Measurements from ENCODE around the gene HINT2.

The HINT2 gene

GRCh38 chr9:35859990-35860339 lies 45.1 kb upstream of the HINT2 start:
- H3K4me3 ChIP-seq (ENCODE audit: low read length), result no peak overlapping the region
- H3K27me3 ChIP-seq (ENCODE audit: low read depth, low read length), result no peaks in the 10 kb centered on the region
- H3K4me2 ChIP-seq (ENCODE audit: low read length), result no peak overlapping the region
- H4K20me1 ChIP-seq (ENCODE audit: insufficient read depth, low read length), result no peaks in the 10 kb centered on the region
- no peak overlapping the region for H2AFZ ChIP-seq (ENCODE audit: low read depth, low read length)
- no peak overlapping the region for H3K9ac ChIP-seq (ENCODE audit: low read length)
- no peaks in the 10 kb centered on the region for H3K4me1 ChIP-seq (ENCODE audit: low read length)
- no peak for TF ChIP-seq EZH2phosphoT487 (IDR thresholded peaks at IDR 0.05; ENCODE audit: low read depth)
- TF ChIP-seq CTCF (IDR thresholded peaks at IDR 0.05; ENCODE audit: low read depth, low read length), result no peak
- no peaks in the 10 kb centered on the region for H3K79me2 ChIP-seq (ENCODE audit: low read length)
- H3K27ac ChIP-seq (ENCODE audit: low read length), result no peak overlapping the region
- no peaks in the 10 kb centered on the region for H3K9me3 ChIP-seq (ENCODE audit: insufficient read depth, low read length)
- H3K36me3 ChIP-seq (replicated peaks; ENCODE audit: low read depth, low read length), result no peaks in the 10 kb centered on the region

- Histone ChIP-seq H3K79me2 (ENCODE audit: low read length) (no peaks in the 10 kb centered on the region), H3K9me3 (ENCODE audit: insufficient read depth, low read length) (no peaks in the 10 kb centered on the region), H3K4me3 (ENCODE audit: low read length) (no peak overlapping the region), H3K4me1 (ENCODE audit: low read length) (no peaks in the 10 kb centered on the region), H3K4me2 (ENCODE audit: low read length) (no peak overlapping the region), H3K27me3 (ENCODE audit: low read depth, low read length) (no peaks in the 10 kb centered on the region), H4K20me1 (ENCODE audit: insufficient read depth, low read length) (no peaks in the 10 kb centered on the region), H3K36me3 (replicated peaks; ENCODE audit: low read depth, low read length) (no peaks in the 10 kb centered on the region), H2AFZ (ENCODE audit: low read depth, low read length) (no peak overlapping the region), H3K27ac (ENCODE audit: low read length) (no peak overlapping the region), H3K9ac (ENCODE audit: low read length) (no peak overlapping the region)
- TF ChIP-seq CTCF (IDR thresholded peaks at IDR 0.05; ENCODE audit: low read depth, low read length) (no peak), EZH2phosphoT487 (IDR thresholded peaks at IDR 0.05; ENCODE audit: low read depth) (no peak)
Measured at GRCh38 chr9:35859310-35859989, 44.6 kb upstream of the HINT2 start.

GRCh38 chr9:35858458-35858857 lies 43.6 kb upstream of the HINT2 start:
- Histone ChIP-seq H3K4me1 (ENCODE audit: low read length) (no peaks in the 10 kb centered on the region), H3K27ac (ENCODE audit: low read length) (no peak overlapping the region), H3K4me3 (ENCODE audit: low read length) (no peak overlapping the region), H3K27me3 (ENCODE audit: low read depth, low read length) (no peaks in the 10 kb centered on the region), H3K36me3 (replicated peaks; ENCODE audit: low read depth, low read length) (no peaks in the 10 kb centered on the region), H3K79me2 (ENCODE audit: low read length) (no peaks in the 10 kb centered on the region), H4K20me1 (ENCODE audit: insufficient read depth, low read length) (no peaks in the 10 kb centered on the region), H3K4me2 (ENCODE audit: low read length) (no peak overlapping the region), H3K9ac (ENCODE audit: low read length) (no peak overlapping the region), H3K9me3 (ENCODE audit: insufficient read depth, low read length) (no peaks in the 10 kb centered on the region), H2AFZ (ENCODE audit: low read depth, low read length) (no peak overlapping the region)
- TF ChIP-seq EZH2phosphoT487 (IDR thresholded peaks at IDR 0.05; ENCODE audit: low read depth), result no peak
- TF ChIP-seq CTCF (IDR thresholded peaks at IDR 0.05; ENCODE audit: low read depth, low read length), result no peak

GRCh38 chr9:35856882-35857281 lies 42.0 kb upstream of the HINT2 start:
- no peaks in the 10 kb centered on the region for H3K27me3 ChIP-seq (ENCODE audit: low read depth, low read length)
- H4K20me1 ChIP-seq (ENCODE audit: insufficient read depth, low read length), result no peaks in the 10 kb centered on the region
- H3K36me3 ChIP-seq (replicated peaks; ENCODE audit: low read depth, low read length), result no peaks in the 10 kb centered on the region
- no peak overlapping the region for H3K4me3 ChIP-seq (ENCODE audit: low read length)
- H2AFZ ChIP-seq (ENCODE audit: low read depth, low read length), result no peak overlapping the region
- H3K27ac ChIP-seq (ENCODE audit: low read length), result no peak overlapping the region
- H3K4me2 ChIP-seq (ENCODE audit: low read length), result no peak overlapping the region
- H3K9ac ChIP-seq (ENCODE audit: low read length), result no peak overlapping the region
- TF ChIP-seq EZH2phosphoT487 (IDR thresholded peaks at IDR 0.05; ENCODE audit: low read depth) (no peak), CTCF (IDR thresholded peaks at IDR 0.05; ENCODE audit: low read depth, low read length) (no peak)
- no peaks in the 10 kb centered on the region for H3K79me2 ChIP-seq (ENCODE audit: low read length)
- no peaks in the 10 kb centered on the region for H3K9me3 ChIP-seq (ENCODE audit: insufficient read depth, low read length)
- no peaks in the 10 kb centered on the region for H3K4me1 ChIP-seq (ENCODE audit: low read length)

Data from OCI-LY3 (cell line).